Measurements from ENCODE around the gene ABHD18. TPM values are rescaled to one million over a fixed set of nuclear protein-coding genes. Genes with fewer than 3 reads are reported as not detected.

The ABHD18 gene
- total RNA-seq = 10 to 100 TPM; 26.4 to 26.8 TPM

GRCh38 chr4:127965062-127965802 lies at the start of gene ABHD18, which contains the start of gene MFSD8:
Gene ABHD18 (plus strand): TSS chr4:127965406. CDS start chr4:127982956, 17,550 bp downstream.
Gene MFSD8 (minus strand): TSS chr4:127965173. CDS start chr4:127965133, 40 bp downstream.

GRCh38 chr4:128060699-128061565 lies 95.7 kb downstream of the ABHD18 start, which contains the start of gene LARP1B:
Gene LARP1B (plus strand): TSS chr4:128061312. CDS start chr4:128074952, 13,640 bp downstream.

Other genes starting within 250 kb of the ABHD18 start
- gene SLC25A31, start 235.0 kb upstream of the ABHD18 start, total RNA-seq = not detected
- under 1 TPM; 0.30 to 0.31 TPM for gene HSPA4L, start 183.1 kb upstream of the ABHD18 start, total RNA-seq
- gene PLK4, start 84.5 kb upstream of the ABHD18 start, total RNA-seq = 10 to 100 TPM; 40.1 to 40.8 TPM
- 10 to 100 TPM; 20.0 to 21.3 TPM for gene MFSD8, start 233 bp upstream of the ABHD18 start, total RNA-seq
- 10 to 100 TPM; 15.3 to 16.8 TPM for gene LARP1B, start 95.9 kb downstream of the ABHD18 start, total RNA-seq